MM.1S (cell line): Measurements from ENCODE around the gene CCSER1.
"Not testable (repeated sequence)": the region's sequence is repeated elsewhere in the genome, so short reads cannot be mapped to it uniquely, and the experiment has no call there.

Experiments used
- DNase-seq: peaks from one replicate; pipeline ENCODE4 v3.0.0-alpha.2; 2015
- H2AFZ ChIP-seq: fragments of 300-600 bp; sonication (generic); 2 replicates; pipeline ENCODE4 v1.6.0; 2016; ENCODE audit warnings: antibody characterized with exemption, low read length
- H3F3A ChIP-seq: fragments of 300-600 bp; sonication (generic); 2 replicates; pipeline ENCODE4 v1.6.1; 2016; ENCODE audit warnings: mild to moderate bottlenecking, antibody characterized with exemption, low read length, moderate library complexity, mixed read lengths; ENCODE audit not compliant: insufficient read depth
- H3K27ac ChIP-seq: fragments of 300-600 bp; sonication (generic); 2 replicates; pipeline ENCODE4 v1.5.1; 2016; ENCODE audit warnings: mild to moderate bottlenecking, low read length
- H3K27me3 ChIP-seq: fragments of 300-600 bp; sonication (generic); replicated peaks from 2 replicates; pipeline ENCODE4 v1.6.0; 2016; ENCODE audit warnings: low read length; ENCODE audit not compliant: insufficient read depth
- H3K36me3 ChIP-seq: fragments of 300-600 bp; sonication (generic); replicated peaks from 2 replicates; pipeline ENCODE4 v1.6.1; 2016; ENCODE audit warnings: mild to moderate bottlenecking, low read length, mixed read lengths; ENCODE audit not compliant: insufficient read depth
- H3K4me1 ChIP-seq: fragments of 300-600 bp; sonication (generic); 2 replicates; pipeline ENCODE4 v1.6.1; 2016; ENCODE audit warnings: low read length, mixed read lengths
- H3K4me2 ChIP-seq: fragments of 300-600 bp; sonication (generic); 2 replicates; pipeline ENCODE4 v1.6.0; 2016; ENCODE audit warnings: low read depth, low read length
- H3K4me3 ChIP-seq: fragments of 300-600 bp; sonication (generic); 2 replicates; pipeline ENCODE4 v1.5.1; 2016; ENCODE audit warnings: low read length, mixed read lengths
- H3K79me2 ChIP-seq: fragments of 300-600 bp; sonication (generic); 2 replicates; pipeline ENCODE4 v1.6.1; 2016; ENCODE audit warnings: mixed run types, low read length, mixed read lengths
- H3K9ac ChIP-seq: fragments of 300-600 bp; sonication (generic); 2 replicates; pipeline ENCODE4 v1.6.1; 2016; ENCODE audit warnings: low read length, mixed read lengths
- H3K9me2 ChIP-seq: fragments of 300-600 bp; sonication (generic); replicated peaks from 2 replicates; pipeline ENCODE4 v1.6.1; 2016; ENCODE audit warnings: mild to moderate bottlenecking, low read length, mixed read lengths; ENCODE audit not compliant: insufficient read depth
- H3K9me3 ChIP-seq: fragments of 300-600 bp; sonication (generic); replicated peaks from 2 replicates; pipeline ENCODE4 v1.6.1; 2016; ENCODE audit warnings: mild to moderate bottlenecking, low read length, mixed read lengths; ENCODE audit not compliant: insufficient read depth
- H4K20me1 ChIP-seq: fragments of 300-600 bp; sonication (generic); 2 replicates; pipeline ENCODE4 v1.6.1; 2016; ENCODE audit warnings: mild to moderate bottlenecking, low read length, moderate library complexity, mixed read lengths; ENCODE audit not compliant: insufficient read depth
- CTCF ChIP-seq: fragments of 300-600 bp; sonication (generic); IDR thresholded peaks from 2 replicates; pipeline ENCODE4 v1.5.1; 2016; ENCODE audit warnings: antibody characterized with exemption, low read length, mixed read lengths
- EZH2 ChIP-seq: fragments of 300-600 bp; sonication (generic); optimal IDR thresholded peaks from 2 replicates; pipeline ENCODE3; 2017; ENCODE audit warnings: low read depth, mild to moderate bottlenecking, antibody characterized with exemption, low read length, mixed read lengths
- EZH2phosphoT487 ChIP-seq: fragments of 300-600 bp; sonication (generic); IDR thresholded peaks from 2 replicates; pipeline ENCODE4 v1.6.1; 2018; ENCODE audit warnings: antibody characterized with exemption, low read length

The CCSER1 gene

DNA sequence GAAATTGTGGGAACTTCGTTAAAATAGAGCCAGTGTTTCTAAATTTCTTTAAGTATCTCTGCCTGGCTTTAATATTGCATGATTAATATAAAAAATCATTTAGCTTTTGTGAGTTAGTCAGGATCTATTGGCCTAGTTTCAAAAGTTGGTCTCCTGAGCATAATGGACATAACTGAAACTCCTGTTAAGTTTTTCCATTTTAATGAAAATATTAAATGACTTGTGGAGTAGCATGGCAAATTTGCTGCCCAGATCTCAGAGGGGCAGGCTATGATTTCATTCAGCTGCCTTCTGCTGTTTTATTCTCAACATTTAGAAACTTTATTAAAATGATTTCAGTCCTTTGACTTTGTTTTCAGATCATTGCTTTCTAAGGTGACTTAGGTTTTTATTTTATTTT lies 1213.6 kb downstream of the CCSER1 start:
- Histone ChIP-seq H3K9me2 (no peaks in the 10 kb centered on the region), H3K27ac (no peak overlapping the region), H3K9me3 (no peaks in the 10 kb centered on the region), H4K20me1 (no peaks in the 10 kb centered on the region), H3K4me2 (no peak overlapping the region), H3F3A (no peaks in the 10 kb centered on the region), H3K4me3 (no peak overlapping the region), H3K36me3 (no peaks in the 10 kb centered on the region), H2AFZ (no peak overlapping the region), H3K79me2 (no peaks in the 10 kb centered on the region), H3K27me3 (no peaks in the 10 kb centered on the region), H3K9ac (no peak overlapping the region), H3K4me1 (no peaks in the 10 kb centered on the region)
- DNase-seq: no peak
- no peak for TF ChIP-seq CTCF
- TF ChIP-seq EZH2: no peak
- no peak for TF ChIP-seq EZH2phosphoT487

GRCh38 chr4:91345632-91346031 lies 1218.4 kb downstream of the CCSER1 start:
- Histone ChIP-seq H2AFZ (no peak overlapping the region), H3K4me1 (no peaks in the 10 kb centered on the region), H4K20me1 (no peaks in the 10 kb centered on the region), H3K9me3 (no peaks in the 10 kb centered on the region), H3F3A (no peaks in the 10 kb centered on the region), H3K9ac (no peak overlapping the region), H3K4me2 (no peak overlapping the region), H3K4me3 (no peak overlapping the region), H3K36me3 (no peaks in the 10 kb centered on the region), H3K27me3 (no peaks in the 10 kb centered on the region), H3K9me2 (no peaks in the 10 kb centered on the region), H3K27ac (no peak overlapping the region), H3K79me2 (no peaks in the 10 kb centered on the region)
- DNase-seq: no peak
- TF ChIP-seq CTCF: no peak
- TF ChIP-seq EZH2: no peak
- no peak for TF ChIP-seq EZH2phosphoT487

DNA sequence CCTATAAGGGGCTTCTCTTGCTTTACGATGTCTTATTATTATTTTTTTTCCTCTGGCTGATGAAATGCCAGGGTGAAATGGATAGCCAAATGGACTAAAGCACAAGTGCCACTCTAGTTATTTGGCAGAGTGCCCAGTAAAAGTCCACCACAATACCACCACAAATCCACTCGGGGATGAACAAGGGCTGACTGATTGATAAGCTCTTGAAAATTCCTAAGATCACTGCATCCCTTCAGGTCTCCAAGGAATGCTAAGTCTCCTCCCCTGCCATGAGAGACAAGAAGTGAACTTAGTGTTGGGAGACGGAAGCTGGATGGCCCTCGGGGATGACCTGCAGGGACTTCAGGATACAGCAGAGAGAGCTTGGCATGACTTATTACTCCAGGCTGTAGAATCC lies 1229.3 kb downstream of the CCSER1 start:
- H3K79me2 ChIP-seq, H4K20me1 ChIP-seq, H3K27me3 ChIP-seq, DNase-seq, H3K4me2 ChIP-seq, H3K4me1 ChIP-seq, H3K9ac ChIP-seq, H3K36me3 ChIP-seq, H3K27ac ChIP-seq, H2AFZ ChIP-seq, H3K9me3 ChIP-seq, H3K4me3 ChIP-seq, H3F3A ChIP-seq, H3K9me2 ChIP-seq: not testable (repeated sequence)

GRCh38 chr4:91358016-91358415 lies 1230.8 kb downstream of the CCSER1 start:
- H3K4me1 ChIP-seq, H3K4me2 ChIP-seq, H2AFZ ChIP-seq, H3K79me2 ChIP-seq, DNase-seq, H3F3A ChIP-seq, H3K9me2 ChIP-seq, H3K4me3 ChIP-seq, H3K9me3 ChIP-seq, H3K9ac ChIP-seq, H3K36me3 ChIP-seq, H3K27ac ChIP-seq, H3K27me3 ChIP-seq, H4K20me1 ChIP-seq: not testable (repeated sequence)

DNA sequence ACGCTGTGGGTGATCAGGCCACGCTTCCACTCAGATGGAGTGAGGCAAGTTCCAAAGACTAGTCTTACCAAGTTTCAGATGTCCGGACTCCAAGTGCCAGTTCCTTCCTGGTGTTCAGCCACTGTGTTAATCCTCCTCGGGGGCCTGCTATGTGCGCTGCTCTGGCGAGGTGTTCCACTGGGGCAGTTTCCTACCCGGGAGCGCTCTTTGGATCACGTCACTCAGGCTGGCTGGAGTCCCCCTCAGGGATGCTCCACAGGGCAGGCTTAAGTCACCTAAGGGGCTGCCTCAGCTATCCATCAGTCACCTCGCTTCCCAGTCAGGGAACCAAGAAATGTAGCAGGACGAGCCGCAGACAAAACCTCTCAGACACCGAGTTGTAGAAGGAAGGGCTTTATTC lies 1231.4 kb downstream of the CCSER1 start:
- H3K4me3 ChIP-seq, DNase-seq, H3K27me3 ChIP-seq: not testable (repeated sequence)

More for the DNA sequence above, 1231.4 kb downstream of the CCSER1 start:
- H2AFZ ChIP-seq, H3K79me2 ChIP-seq, H3K9ac ChIP-seq, H3F3A ChIP-seq, H3K36me3 ChIP-seq, H4K20me1 ChIP-seq, H3K9me2 ChIP-seq, H3K9me3 ChIP-seq, H3K4me2 ChIP-seq, H3K4me1 ChIP-seq, H3K27ac ChIP-seq: not testable (repeated sequence)
